Activated B cell treated with CpG ODN at 0.5 μM for 24 hours (primary cell): ENCODE measurements around the gene AKAP13. TPM values are rescaled to one million over a fixed set of nuclear protein-coding genes. Genes with fewer than 3 reads are reported as not detected.

Experiments used
- ATAC-seq: fragments of 200-7000 bp; cut with Tn5 transposase; one replicate; pipeline ENCODE4 v1.10.0; 2021; ENCODE audit warnings: low read depth, mild to moderate bottlenecking, moderate library complexity
- CTCF ChIA-PET: fragments of 350-600 bp; sonication (Branson Sonifier 250); formaldehyde crosslinking; loops from one replicate; lab custom pipeline; 2021; ENCODE audit warnings: antibody characterized with exemption; lab: Charles Lee
- POLR2A ChIA-PET: fragments of 350-600 bp; sonication (Branson Sonifier 250); formaldehyde crosslinking; loops from one replicate; lab custom pipeline; 2021; ENCODE audit warnings: antibody characterized with exemption; lab: Charles Lee
- DNase-seq: peaks from one replicate; pipeline ENCODE4 v3.0.0; 2022
- H3K27ac Mint-ChIP-seq: one replicate; pipeline ENCODE4 v1.8.0; 2020; ENCODE audit warnings: mixed read lengths
- H3K27me3 Mint-ChIP-seq: one replicate; pipeline ENCODE4 v1.8.0; 2021; ENCODE audit warnings: mixed read lengths
- H3K36me3 Mint-ChIP-seq: one replicate; pipeline ENCODE4 v1.8.0; 2021; ENCODE audit warnings: low read depth, mixed read lengths
- H3K4me1 Mint-ChIP-seq: one replicate; pipeline ENCODE4 v1.8.0; 2021; ENCODE audit warnings: mixed read lengths
- H3K4me3 Mint-ChIP-seq: one replicate; pipeline ENCODE4 v1.8.0; 2020; ENCODE audit warnings: mild to moderate bottlenecking, mixed read lengths
- H3K9me3 Mint-ChIP-seq: one replicate; pipeline ENCODE4 v1.8.0; 2020; ENCODE audit warnings: mixed read lengths
- intact Hi-C: fragments of 100-400 bp; cut with micrococcal nuclease; formaldehyde crosslinking; loops from one replicate; pipeline ENCODE4 v1.15.1; 2024
- total RNA-seq: library from RNA; stranded (reverse); gene quantifications from 2 replicates; pipeline ENCODE4 v1.2.3, GENCODE V29; 2022
- TF ChIP-seq, protein P1 (sequence below): fragments of 200-600 bp; IDR thresholded peaks from one replicate; pipeline ENCODE4 v1.8.0; 2022; ENCODE audit warnings: antibody characterized with exemption, mild to moderate bottlenecking

Gene AKAP13
- total RNA-seq, 1 donor from 2014 or later = 290 TPM

- DNase-seq (no peak), ATAC-seq (no peak)
- H3K9me3 Mint-ChIP-seq = no peaks in the 10 kb centered on the region
- H3K4me3 Mint-ChIP-seq = no peak overlapping the region
- H3K27me3 Mint-ChIP-seq = no peaks in the 10 kb centered on the region
- CTCF ChIA-PET = no interaction called here
- POLR2A ChIA-PET = no interaction called here
- H3K27ac Mint-ChIP-seq = no peak overlapping the region
- peaks cover 38% of the 10 kb centered on the region for H3K36me3 Mint-ChIP-seq
- intact Hi-C loops = no loop called here
- TF ChIP-seq, protein P1, sequence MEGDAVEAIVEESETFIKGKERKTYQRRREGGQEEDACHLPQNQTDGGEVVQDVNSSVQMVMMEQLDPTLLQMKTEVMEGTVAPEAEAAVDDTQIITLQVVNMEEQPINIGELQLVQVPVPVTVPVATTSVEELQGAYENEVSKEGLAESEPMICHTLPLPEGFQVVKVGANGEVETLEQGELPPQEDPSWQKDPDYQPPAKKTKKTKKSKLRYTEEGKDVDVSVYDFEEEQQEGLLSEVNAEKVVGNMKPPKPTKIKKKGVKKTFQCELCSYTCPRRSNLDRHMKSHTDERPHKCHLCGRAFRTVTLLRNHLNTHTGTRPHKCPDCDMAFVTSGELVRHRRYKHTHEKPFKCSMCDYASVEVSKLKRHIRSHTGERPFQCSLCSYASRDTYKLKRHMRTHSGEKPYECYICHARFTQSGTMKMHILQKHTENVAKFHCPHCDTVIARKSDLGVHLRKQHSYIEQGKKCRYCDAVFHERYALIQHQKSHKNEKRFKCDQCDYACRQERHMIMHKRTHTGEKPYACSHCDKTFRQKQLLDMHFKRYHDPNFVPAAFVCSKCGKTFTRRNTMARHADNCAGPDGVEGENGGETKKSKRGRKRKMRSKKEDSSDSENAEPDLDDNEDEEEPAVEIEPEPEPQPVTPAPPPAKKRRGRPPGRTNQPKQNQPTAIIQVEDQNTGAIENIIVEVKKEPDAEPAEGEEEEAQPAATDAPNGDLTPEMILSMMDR = no peak
- no peaks in the 10 kb centered on the region for H3K4me1 Mint-ChIP-seq
These were observed 370.2 kb downstream of the AKAP13 start for GRCh38 chr15:85750319-85751290.

DNA sequence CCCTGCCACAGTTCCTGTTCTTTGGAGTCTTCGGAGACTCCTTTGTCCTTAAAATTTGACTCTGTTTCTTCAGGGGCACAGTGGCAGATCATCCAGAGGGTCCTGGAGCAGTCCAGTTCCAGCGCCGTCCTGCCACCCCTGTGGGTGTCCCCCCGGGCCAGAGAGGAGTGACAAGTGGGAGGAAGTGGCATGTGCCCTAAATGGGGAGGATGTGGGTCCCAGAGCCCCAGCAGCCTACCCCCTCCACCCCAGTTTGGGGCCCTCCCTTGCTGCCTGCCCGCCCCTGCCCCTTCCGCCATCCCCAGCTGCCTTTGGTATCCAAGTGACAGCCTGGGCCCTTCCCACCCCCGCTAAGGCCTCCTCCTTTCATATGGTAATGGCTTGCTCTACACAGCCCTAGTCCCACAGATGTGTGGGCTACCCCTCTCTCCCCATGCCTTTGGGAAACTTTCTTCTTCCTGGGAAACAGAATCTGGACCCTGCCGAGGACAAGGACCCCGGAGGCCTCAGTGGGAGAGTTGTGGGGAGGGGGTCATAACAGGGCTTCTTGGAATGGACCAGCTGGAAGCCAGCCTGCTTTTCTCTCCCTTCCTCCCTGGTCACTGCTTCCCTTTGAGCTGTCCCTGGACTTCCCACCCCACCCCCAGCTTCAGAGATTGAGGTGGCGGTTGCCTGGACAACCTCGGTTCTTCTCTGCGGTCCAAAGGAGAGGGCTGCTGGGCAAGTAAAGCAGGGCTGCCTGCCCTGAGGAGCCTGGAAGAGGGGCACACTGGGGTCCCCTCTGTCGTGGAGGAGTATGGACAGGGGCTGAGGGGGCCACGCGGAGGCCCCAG, 371.1 kb downstream of the AKAP13 start:
- CTCF ChIA-PET = no interaction called here
- H3K4me1 Mint-ChIP-seq = no peaks in the 10 kb centered on the region
- intact Hi-C loops = no loop called here

GRCh38 chr15:85752124-85752475, 371.7 kb downstream of the AKAP13 start:
- ChIA-PET POLR2A (no interaction called here), CTCF (no interaction called here)
- Mint-ChIP-seq H3K27me3 (no peaks in the 10 kb centered on the region), H3K9me3 (no peaks in the 10 kb centered on the region), H3K4me3 (no peak overlapping the region), H3K36me3 (peaks cover 23% of the 10 kb centered on the region), H3K4me1 (no peaks in the 10 kb centered on the region), H3K27ac (no peak overlapping the region)
- TF ChIP-seq, protein P1 = no peak
- DNase-seq = no peak
- intact Hi-C loops = no loop called here
- ATAC-seq = no peak

More for the DNA sequence above, 371.1 kb downstream of the AKAP13 start:
- no peaks in the 10 kb centered on the region for H3K9me3 Mint-ChIP-seq
- no peak overlapping the region for H3K4me3 Mint-ChIP-seq
- ATAC-seq = no peak
- H3K27me3 Mint-ChIP-seq = no peaks in the 10 kb centered on the region
- no peak for DNase-seq
- TF ChIP-seq, protein P1 = no peak
- peaks cover 29% of the 10 kb centered on the region for H3K36me3 Mint-ChIP-seq
- H3K27ac Mint-ChIP-seq = no peak overlapping the region
- POLR2A ChIA-PET = no interaction called here

GRCh38 chr15:85752491-85752961, 372.1 kb downstream of the AKAP13 start:
- Mint-ChIP-seq H3K27ac (no peak overlapping the region), H3K36me3 (peaks cover 18% of the 10 kb centered on the region), H3K4me1 (no peaks in the 10 kb centered on the region), H3K9me3 (no peaks in the 10 kb centered on the region), H3K4me3 (no peak overlapping the region), H3K27me3 (no peaks in the 10 kb centered on the region)
- intact Hi-C loops = no loop called here
- DNase-seq (no peak), ATAC-seq (no peak)
- POLR2A ChIA-PET = no interaction called here
- CTCF ChIA-PET = no interaction called here
- TF ChIP-seq, protein P1 = no peak

DNA sequence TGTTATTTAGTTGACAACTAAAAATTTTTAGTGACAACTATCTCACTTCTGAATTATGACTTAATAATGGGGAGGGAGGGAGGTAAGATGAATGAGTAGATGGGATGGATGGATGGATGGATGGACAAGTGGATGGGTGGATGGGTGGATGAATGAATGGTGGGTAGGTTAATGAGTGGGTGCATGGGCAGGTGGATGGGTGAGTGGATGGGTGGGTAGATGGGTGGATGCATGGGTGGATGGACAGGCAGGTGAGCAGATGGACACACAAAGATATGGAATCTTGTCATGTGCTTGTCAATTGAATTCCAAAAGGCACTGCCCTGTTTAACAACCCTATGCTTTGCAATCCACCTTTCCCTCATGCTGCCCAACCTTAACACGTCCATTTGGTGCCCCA, 372.9 kb downstream of the AKAP13 start:
- no peaks in the 10 kb centered on the region for H3K27me3 Mint-ChIP-seq
- ChIA-PET POLR2A (no interaction called here), CTCF (no interaction called here)
- no peaks in the 10 kb centered on the region for H3K9me3 Mint-ChIP-seq
- peaks cover 13% of the 10 kb centered on the region for H3K36me3 Mint-ChIP-seq
- no peak overlapping the region for H3K4me3 Mint-ChIP-seq
- DNase-seq (no peak), ATAC-seq (no peak)
- H3K4me1 Mint-ChIP-seq = no peaks in the 10 kb centered on the region
- H3K27ac Mint-ChIP-seq = no peak overlapping the region
- intact Hi-C loops = no loop called here
- TF ChIP-seq, protein P1 = no peak
